ENCODE results near the gene SSC5D. TPM values are rescaled to one million over a fixed set of nuclear protein-coding genes. Genes with fewer than 3 reads are reported as not detected.

SSC5D gene
- 4.0 TPM for polyA plus RNA-seq
- long read RNA-seq, donor 1: 0 reads
- long read RNA-seq, donor 2: 0 reads
- long read RNA-seq, donor 3: 0 reads
- long read RNA-seq, donor 4: 0 reads
- long read RNA-seq, donor 5: 0 reads
- long read RNA-seq, donor 6: 0 reads
- long read RNA-seq, donor 7: 0 reads
- long read RNA-seq, donor 8: 0 reads
- long read RNA-seq, donor 9, partial matches to known transcripts: 0 of 1 reads
- long read RNA-seq, donor 9, other reads (novel, unspliced or antisense): 0 of 1 reads
- long read RNA-seq, donor 10: 0 reads
- long read RNA-seq, donor 11: 0 reads

- H3K4me3 ChIP-seq (ENCODE audit: low read length): no peak within 1 kb of the TSS
- peak within 1 kb of the TSS; percentile 59 for H3K27ac ChIP-seq (ENCODE audit: low read length)
- peaks cover 3% of the 10 kb centered on the region for H3K9me3 ChIP-seq (ENCODE audit: control insufficient read depth, low read depth, low read length)
- no peaks in the 10 kb centered on the region for H3K36me3 ChIP-seq (ENCODE audit: control insufficient read depth, insufficient read depth, low read length)
- DNase-seq: no peak
- H3K27me3 ChIP-seq (ENCODE audit: control insufficient read depth, insufficient read depth, low read length): peaks cover 52% of the 10 kb centered on the region
- peaks cover 12% of the 10 kb centered on the region for H3K4me1 ChIP-seq (ENCODE audit: control insufficient read depth, insufficient read depth, low read length)
- WGBS (ENCODE audit: insufficient coverage, low lambda C conversion rate): no CpG with 5 or more reads among the region's 21 CpGs
Measured at GRCh38 chr19:55487924-55488687, at the start of gene SSC5D. SSC5D (plus strand) TSS chr19:55488436; CDS start chr19:55488590, 154 bp downstream.

GRCh38 chr19:55439052-55439451 lies 49.2 kb upstream of the SSC5D start:
- Histone ChIP-seq H3K27ac (ENCODE audit: low read length) (no peak overlapping the region), H3K4me1 (ENCODE audit: control insufficient read depth, insufficient read depth, low read length) (peaks cover 4% of the 10 kb centered on the region), H3K27me3 (ENCODE audit: control insufficient read depth, insufficient read depth, low read length) (peaks cover 61% of the 10 kb centered on the region), H3K36me3 (ENCODE audit: control insufficient read depth, insufficient read depth, low read length) (no peaks in the 10 kb centered on the region), H3K4me3 (ENCODE audit: low read length) (no peak overlapping the region), H3K9me3 (ENCODE audit: control insufficient read depth, low read depth, low read length) (peaks cover 16% of the 10 kb centered on the region)
- DNase-seq: no peak
- 63% methylated on average over 2 of the region's 5 CpGs for WGBS (ENCODE audit: insufficient coverage, low lambda C conversion rate)

GRCh38 chr19:55440411-55441105 lies 47.7 kb upstream of the SSC5D start:
- H3K27ac ChIP-seq (ENCODE audit: low read length): no peak overlapping the region
- WGBS (ENCODE audit: insufficient coverage, low lambda C conversion rate): no CpG with 5 or more reads among the region's 39 CpGs
- H3K27me3 ChIP-seq (ENCODE audit: control insufficient read depth, insufficient read depth, low read length): peaks cover 74% of the 10 kb centered on the region
- DNase-seq: no peak
- peaks cover 4% of the 10 kb centered on the region for H3K4me1 ChIP-seq (ENCODE audit: control insufficient read depth, insufficient read depth, low read length)
- H3K36me3 ChIP-seq (ENCODE audit: control insufficient read depth, insufficient read depth, low read length): no peaks in the 10 kb centered on the region
- peaks cover 9% of the 10 kb centered on the region for H3K9me3 ChIP-seq (ENCODE audit: control insufficient read depth, low read depth, low read length)
- no peak overlapping the region for H3K4me3 ChIP-seq (ENCODE audit: low read length)

DNA sequence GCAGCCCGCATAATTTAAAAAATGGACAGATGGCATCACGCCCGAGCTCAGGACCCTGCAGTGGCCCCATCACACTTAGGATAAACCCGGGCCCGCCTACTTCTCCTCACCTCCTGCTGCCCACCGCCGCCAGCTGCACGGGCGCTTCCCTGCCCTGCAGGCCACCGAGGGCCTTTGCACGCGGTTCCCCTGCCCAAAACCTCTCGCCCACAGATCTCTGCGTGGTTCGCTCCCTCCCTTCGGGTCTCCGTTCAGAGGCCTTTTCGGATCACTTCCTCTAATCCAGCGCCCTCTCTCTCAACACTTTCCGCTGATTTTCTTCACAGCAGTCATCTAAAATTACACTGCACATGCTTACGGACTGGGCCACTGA lies 46.9 kb upstream of the SSC5D start:
- H3K9me3 ChIP-seq (ENCODE audit: control insufficient read depth, low read depth, low read length): peaks cover 9% of the 10 kb centered on the region
- no peak overlapping the region for H3K27ac ChIP-seq (ENCODE audit: low read length)
- no peaks in the 10 kb centered on the region for H3K36me3 ChIP-seq (ENCODE audit: control insufficient read depth, insufficient read depth, low read length)
- WGBS (ENCODE audit: insufficient coverage, low lambda C conversion rate): 60% methylated on average over 1 of the region's 21 CpGs
- no peak overlapping the region for H3K4me3 ChIP-seq (ENCODE audit: low read length)
- peaks cover 4% of the 10 kb centered on the region for H3K4me1 ChIP-seq (ENCODE audit: control insufficient read depth, insufficient read depth, low read length)
- peaks cover 79% of the 10 kb centered on the region for H3K27me3 ChIP-seq (ENCODE audit: control insufficient read depth, insufficient read depth, low read length)
- DNase-seq: no peak

- Histone ChIP-seq H3K27me3 (ENCODE audit: control insufficient read depth, insufficient read depth, low read length) (peaks cover 80% of the 10 kb centered on the region), H3K27ac (ENCODE audit: low read length) (no peak overlapping the region), H3K4me1 (ENCODE audit: control insufficient read depth, insufficient read depth, low read length) (peaks cover 4% of the 10 kb centered on the region), H3K4me3 (ENCODE audit: low read length) (no peak overlapping the region), H3K9me3 (ENCODE audit: control insufficient read depth, low read depth, low read length) (peaks cover 9% of the 10 kb centered on the region), H3K36me3 (ENCODE audit: control insufficient read depth, insufficient read depth, low read length) (no peaks in the 10 kb centered on the region)
- no CpG with 5 or more reads among the region's 39 CpGs for WGBS (ENCODE audit: insufficient coverage, low lambda C conversion rate)
- DNase-seq: no peak
Measured at GRCh38 chr19:55441692-55442321, 46.4 kb upstream of the SSC5D start.

DNA sequence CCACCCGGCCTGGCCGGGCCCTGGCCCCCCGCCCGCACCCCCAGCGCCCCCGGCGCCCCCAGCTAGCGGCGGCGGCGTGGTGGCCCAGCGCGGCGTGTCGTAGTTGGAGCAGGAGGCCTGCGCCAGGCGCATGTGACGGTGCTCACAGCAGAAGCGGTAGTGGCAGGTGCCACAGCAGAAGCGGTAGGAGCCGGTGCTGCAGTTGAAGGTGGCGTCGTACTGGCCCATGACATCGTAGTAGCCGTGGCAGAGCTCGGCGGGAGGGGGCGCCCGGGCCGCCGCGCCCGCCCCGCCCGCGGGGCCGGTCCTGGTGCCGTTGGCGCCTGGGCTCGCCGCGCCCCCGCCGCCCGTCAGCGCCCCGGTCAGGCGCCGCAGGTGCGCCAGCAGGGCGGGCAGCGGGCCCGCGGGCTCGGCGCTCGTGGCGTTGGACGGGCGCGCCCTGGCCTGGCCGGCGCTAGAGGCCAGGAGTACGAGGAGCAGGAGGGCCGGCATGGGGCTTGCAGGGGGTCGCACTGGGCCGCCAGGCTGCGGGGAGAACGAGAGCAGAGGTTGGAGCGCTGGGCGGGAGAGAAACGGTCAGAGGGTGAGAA lies 45.8 kb upstream of the SSC5D start:
- no peaks in the 10 kb centered on the region for H3K36me3 ChIP-seq (ENCODE audit: control insufficient read depth, insufficient read depth, low read length)
- no CpG with 5 or more reads among the region's 72 CpGs for WGBS (ENCODE audit: insufficient coverage, low lambda C conversion rate)
- peaks cover 84% of the 10 kb centered on the region for H3K27me3 ChIP-seq (ENCODE audit: control insufficient read depth, insufficient read depth, low read length)
- DNase-seq: no peak
- H3K27ac ChIP-seq (ENCODE audit: low read length): no peak overlapping the region
- no peak overlapping the region for H3K4me3 ChIP-seq (ENCODE audit: low read length)
- H3K4me1 ChIP-seq (ENCODE audit: control insufficient read depth, insufficient read depth, low read length): peaks cover 4% of the 10 kb centered on the region
- peaks cover 9% of the 10 kb centered on the region for H3K9me3 ChIP-seq (ENCODE audit: control insufficient read depth, low read depth, low read length)

DNA sequence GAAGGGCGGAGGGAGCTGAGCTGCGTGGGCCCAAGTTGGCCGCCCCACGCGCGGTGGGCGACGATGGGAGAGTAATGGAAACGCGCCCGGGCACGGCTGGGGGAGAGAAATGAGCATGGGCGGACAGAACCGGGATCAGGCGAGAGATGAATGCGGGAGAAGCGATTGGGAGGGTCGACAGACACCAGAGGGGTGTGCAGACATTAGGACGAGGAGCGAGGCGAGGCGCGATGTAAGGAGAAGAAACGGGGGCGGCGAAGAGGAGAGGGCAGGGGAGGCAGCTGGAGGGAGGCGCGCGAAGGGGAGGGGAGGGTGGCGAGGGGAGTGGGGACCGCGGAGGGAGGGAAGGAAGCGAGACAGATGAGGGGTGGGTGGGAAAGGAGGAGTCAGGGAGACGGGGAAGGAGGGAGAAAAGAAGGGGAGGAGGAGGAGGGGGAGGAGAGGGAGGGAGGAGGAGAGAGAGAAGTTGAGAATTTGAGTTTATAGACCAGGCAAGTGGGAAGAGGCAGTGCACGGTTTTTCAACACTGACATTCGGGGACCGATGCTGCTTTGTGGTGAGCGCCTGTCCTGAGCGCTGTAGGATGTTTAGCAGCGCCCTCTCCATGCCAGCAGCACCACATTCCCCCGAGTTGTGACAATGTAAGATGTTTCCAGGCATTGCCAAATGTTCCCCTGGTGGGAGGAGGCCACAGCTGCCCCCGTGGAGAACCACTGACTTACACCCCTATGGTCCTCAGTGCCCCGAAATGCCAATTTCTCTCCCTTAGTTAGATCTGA lies 45.0 kb upstream of the SSC5D start, which contains the start of gene SHISA7:
SHISA7 (minus strand) TSS at position 256 of the 779 bp plus-strand sequence. CDS start 437 bp downstream, outside the sequence.
- H3K36me3 ChIP-seq (ENCODE audit: control insufficient read depth, insufficient read depth, low read length): no peaks in the 10 kb centered on the region
- H3K9me3 ChIP-seq (ENCODE audit: control insufficient read depth, low read depth, low read length): peaks cover 9% of the 10 kb centered on the region
- peaks cover 86% of the 10 kb centered on the region for H3K27me3 ChIP-seq (ENCODE audit: control insufficient read depth, insufficient read depth, low read length)
- no peak within 1 kb of the TSS for H3K4me3 ChIP-seq (ENCODE audit: low read length)
- no peak within 1 kb of the TSS for H3K27ac ChIP-seq (ENCODE audit: low read length)
- no CpG with 5 or more reads among the region's 43 CpGs for WGBS (ENCODE audit: insufficient coverage, low lambda C conversion rate)
- H3K4me1 ChIP-seq (ENCODE audit: control insufficient read depth, insufficient read depth, low read length): peaks cover 4% of the 10 kb centered on the region
- no peak for DNase-seq

DNA sequence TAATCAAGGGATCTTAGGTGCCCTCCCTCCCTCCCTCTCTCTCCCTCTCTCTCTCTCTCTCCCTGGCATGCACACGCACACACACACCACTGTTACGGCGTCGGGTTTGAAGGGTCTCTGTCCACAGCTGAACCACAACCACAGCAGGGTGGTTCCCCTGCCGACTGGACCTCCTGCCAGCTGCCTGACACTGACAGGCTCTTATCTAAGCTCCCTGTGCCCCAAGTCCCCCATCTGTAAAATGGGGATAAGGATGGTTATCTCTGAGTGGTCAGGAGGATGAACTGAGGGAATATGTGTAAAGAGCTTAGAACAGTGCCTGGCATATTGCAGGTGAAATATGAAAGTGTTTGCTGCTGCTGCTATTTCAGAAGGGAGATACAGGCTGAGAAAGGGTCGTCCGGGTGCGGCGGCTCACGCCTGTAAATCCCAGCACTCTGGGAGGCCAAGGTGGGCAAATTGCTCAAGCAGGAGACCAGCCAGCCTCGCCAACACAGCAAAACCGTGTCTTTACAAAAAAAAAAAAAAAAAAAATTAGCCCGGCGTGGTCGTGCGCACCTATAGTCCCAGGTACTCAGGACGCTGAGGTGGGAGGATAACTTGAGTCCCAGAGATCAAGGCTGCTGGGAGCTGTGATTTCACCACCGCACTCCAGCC lies 44.3 kb upstream of the SSC5D start:
- Histone ChIP-seq H3K27me3 (ENCODE audit: control insufficient read depth, insufficient read depth, low read length) (peaks cover 79% of the 10 kb centered on the region), H3K4me3 (ENCODE audit: low read length) (no peak overlapping the region), H3K9me3 (ENCODE audit: control insufficient read depth, low read depth, low read length) (peaks cover 9% of the 10 kb centered on the region), H3K27ac (ENCODE audit: low read length) (no peak overlapping the region), H3K4me1 (ENCODE audit: control insufficient read depth, insufficient read depth, low read length) (peaks cover 4% of the 10 kb centered on the region), H3K36me3 (ENCODE audit: control insufficient read depth, insufficient read depth, low read length) (no peaks in the 10 kb centered on the region)
- WGBS (ENCODE audit: insufficient coverage, low lambda C conversion rate): no CpG with 5 or more reads among the region's 18 CpGs
- no peak for DNase-seq

- H3K9me3 ChIP-seq (ENCODE audit: control insufficient read depth, low read depth, low read length): peaks cover 14% of the 10 kb centered on the region
- H3K4me3 ChIP-seq (ENCODE audit: low read length): no peak overlapping the region
- DNase-seq: no peak
- WGBS (ENCODE audit: insufficient coverage, low lambda C conversion rate): 74% methylated on average over 3 of the region's 11 CpGs
- no peak overlapping the region for H3K27ac ChIP-seq (ENCODE audit: low read length)
- H3K27me3 ChIP-seq (ENCODE audit: control insufficient read depth, insufficient read depth, low read length): peaks cover 79% of the 10 kb centered on the region
- peaks cover 4% of the 10 kb centered on the region for H3K4me1 ChIP-seq (ENCODE audit: control insufficient read depth, insufficient read depth, low read length)
- no peaks in the 10 kb centered on the region for H3K36me3 ChIP-seq (ENCODE audit: control insufficient read depth, insufficient read depth, low read length)
Measured at GRCh38 chr19:55444646-55445045, 43.6 kb upstream of the SSC5D start.
